ENCODE data around the gene CYP51A1.
"Not testable (repeated sequence)": the region's sequence is repeated elsewhere in the genome, so short reads cannot be mapped to it uniquely, and the experiment has no call there.

The CYP51A1 gene
- total RNA-seq = 4.2 to 10.6 reads per million in 2 experiments

DNA sequence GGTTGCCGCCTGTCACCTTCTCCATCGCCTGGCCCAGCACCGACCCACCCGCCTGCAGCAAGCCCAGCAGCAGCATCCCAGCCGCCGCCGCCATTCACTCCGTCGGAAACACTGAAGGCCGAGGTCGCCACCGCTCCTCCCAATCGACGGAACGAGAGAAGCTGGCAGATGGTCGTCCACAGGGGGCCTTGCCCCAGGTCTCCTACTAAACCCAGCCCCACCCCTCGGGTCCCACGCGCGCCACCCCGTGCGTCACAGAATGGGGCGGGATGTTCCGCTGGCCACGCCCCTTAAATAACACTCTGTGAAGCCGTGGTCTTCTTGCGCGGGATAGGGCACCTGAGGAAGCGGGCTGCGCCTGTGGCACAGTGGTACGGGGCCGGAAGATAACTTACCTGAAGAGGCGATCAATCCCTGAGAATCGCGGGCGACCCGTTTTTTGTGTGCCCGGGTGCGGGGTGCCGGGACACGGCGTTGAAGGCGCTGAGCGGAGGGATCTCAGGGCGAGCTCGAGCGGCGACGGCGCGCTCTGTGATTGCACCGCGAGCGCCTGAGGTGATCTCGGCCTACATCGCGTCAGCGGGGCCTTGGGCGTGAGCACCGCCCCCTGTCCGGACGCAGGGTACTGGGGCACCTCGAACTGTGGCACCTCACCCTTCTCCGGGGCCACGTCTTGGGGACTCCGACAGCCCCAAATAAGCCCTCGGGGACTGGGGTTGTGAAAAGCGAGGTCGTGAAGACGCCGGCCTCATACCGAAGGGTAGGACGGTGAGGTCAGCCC, at the start of gene CYP51A1:
Gene CYP51A1, minus strand, starts transcription at position 207 of the 781 bp plus-strand sequence. Its CDS starts 113 bp downstream, at position 94.
- DNase-seq (ENCODE audit: low read depth) = peak; percentile 90

DNA sequence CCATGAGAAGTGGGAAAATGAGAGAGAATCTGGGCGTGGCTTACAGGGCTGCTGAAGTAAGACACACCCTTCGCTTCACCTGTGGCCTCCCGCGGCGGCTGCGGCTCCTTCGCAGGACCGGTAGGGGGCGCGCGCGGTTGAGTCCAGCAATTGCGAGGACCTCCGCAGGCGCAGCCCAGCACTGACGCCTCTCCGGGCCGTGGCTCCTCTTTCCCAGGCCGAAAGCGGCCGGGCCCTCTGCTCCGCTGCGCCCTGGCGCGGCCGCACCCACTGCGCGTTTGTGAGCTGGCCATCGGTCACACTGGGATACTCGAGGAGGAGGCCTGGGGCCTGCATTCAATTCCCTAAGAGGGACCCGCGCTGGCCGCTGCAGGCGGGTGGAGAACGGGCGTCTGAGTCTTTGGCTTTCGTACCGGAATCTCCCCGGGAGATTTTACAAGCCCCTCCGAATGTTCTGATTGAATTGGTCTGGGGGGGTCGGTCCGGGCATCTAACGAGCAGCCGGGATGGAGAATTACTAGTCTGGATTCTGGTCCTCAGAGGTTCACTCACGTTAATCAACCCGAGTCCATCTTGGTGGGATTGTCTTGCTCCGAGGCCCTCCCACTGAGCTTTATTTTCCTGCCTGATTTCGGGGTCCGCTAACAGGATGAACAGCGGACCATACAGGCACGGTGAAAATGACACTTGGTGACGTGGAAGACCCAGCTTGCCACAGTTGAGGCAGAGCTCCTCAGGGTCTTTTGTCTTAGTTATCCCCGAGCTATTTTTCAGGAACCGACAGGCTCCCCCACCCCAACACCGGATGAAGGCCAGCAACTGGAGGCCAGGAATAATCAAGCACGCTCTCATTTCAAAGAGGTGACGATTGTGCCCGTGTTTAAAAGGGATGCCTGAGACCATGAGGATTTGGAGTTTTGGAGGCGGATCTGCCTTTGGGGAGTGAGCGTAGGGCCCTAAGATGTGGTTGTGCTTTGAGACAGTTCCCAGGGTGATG, 44.9 kb upstream of the CYP51A1 start, which contains the start of gene LRRD1:
Gene LRRD1, minus strand, starts transcription at position 215 of the 997 bp plus-strand sequence. CDS start 13,940 bp downstream, outside the sequence.
- DNase-seq (ENCODE audit: low read depth) = peak; percentile 84

- no peak for DNase-seq (ENCODE audit: low read depth)
Measured at GRCh38 chr7:92177362-92177761, 43.1 kb upstream of the CYP51A1 start.

DNA sequence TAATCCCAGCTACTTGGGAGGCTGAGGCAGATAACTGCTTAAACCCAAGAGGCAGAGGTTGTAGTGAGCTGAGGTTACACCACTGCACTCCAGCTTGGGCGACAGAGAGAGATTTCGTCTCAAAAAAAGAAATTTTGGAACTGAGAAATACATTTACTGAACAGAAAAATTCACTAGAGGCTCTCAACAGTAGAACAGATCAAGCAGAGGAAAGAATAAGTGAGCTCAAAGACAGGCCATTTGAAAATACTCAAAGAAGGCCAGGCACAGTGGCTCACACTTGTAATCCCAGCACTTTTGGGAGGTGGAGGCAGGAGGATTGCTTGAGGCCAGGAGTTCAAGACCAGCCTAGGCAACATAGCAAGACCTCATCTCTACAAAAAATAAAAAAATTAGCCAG, 35.3 kb upstream of the CYP51A1 start:
- not testable (repeated sequence) for DNase-seq (ENCODE audit: low read depth)

DNA sequence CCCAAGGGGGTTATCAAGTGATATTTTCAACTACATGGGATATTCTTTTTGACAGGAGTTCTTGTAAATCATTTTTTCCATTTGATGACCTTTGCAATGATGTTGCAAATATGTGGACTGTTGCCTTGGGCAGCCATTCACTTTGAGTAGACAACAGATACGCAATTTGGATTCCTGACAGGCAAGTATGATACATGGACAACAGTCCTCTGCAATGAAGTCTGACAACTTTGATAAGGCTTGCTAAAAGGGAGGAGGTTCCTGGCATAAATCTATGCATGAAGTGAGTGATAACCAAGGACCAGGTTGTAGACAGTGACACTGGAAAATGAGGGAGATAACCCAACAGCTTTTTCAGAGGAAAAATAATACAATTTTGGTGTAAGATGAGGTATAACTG, 27.0 kb upstream of the CYP51A1 start:
- DNase-seq (ENCODE audit: low read depth) = no peak

- DNase-seq (ENCODE audit: low read depth) = no peak
Measured at GRCh38 chr7:92158660-92159575, 24.6 kb upstream of the CYP51A1 start.

GRCh38 chr7:92156990-92157389, 22.7 kb upstream of the CYP51A1 start:
- DNase-seq (ENCODE audit: low read depth) = no peak

DNA sequence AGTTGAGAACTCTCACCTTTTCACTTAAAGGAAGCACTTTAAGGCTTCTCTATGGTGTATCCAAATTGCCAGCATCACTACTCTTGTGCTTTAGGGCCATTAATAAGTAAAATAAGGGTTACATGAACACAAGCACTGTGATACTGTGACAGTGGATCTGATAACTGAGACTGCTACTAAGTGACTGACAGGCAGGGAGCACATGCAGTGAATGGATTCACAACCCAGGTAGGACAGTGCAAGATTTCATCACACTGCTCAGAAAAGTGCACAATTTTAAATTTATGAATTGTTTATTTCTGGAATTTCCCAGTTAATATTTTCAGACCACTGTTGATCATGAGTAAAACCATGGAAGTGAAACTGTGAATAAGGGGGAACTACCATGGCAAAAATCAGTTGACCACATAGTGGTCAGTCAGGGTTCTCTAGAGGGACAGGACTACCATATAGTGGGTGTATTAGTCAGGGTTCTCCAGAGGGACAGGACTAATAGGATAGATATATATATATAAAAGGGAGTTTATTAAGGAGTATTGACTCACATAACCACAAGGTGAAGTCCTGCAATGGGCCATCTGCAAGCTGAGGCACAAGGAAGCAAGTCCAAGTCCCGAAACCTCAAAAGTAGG, 20.9 kb upstream of the CYP51A1 start:
- no peak for DNase-seq (ENCODE audit: low read depth)

DNA sequence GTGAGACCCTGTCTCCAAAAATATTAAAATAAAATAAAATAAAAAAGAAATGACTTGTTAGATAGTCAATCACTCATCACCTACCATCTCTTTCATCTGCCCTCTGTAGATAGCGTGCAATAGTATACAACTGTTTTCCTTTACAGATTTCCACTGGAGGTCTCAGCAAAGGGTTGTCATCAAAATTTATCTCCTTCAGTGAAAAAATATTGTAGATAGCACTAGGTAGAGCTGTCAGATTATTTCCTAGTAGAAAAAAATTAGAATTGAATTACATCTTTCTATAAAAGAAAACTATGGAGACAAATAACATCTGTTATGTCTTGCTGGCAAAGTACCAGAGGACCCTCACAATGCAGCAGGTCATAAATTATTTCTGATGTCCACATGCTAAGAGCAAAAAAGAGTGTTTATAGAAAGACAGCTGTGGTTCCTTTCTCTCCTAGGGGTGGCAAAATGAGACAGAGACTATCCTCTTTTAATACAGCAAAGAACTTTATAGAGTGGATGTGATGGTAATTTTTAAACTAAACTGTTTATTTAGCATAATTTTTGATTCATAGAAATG, 16.3 kb upstream of the CYP51A1 start:
- DNase-seq (ENCODE audit: low read depth) = no peak

GRCh38 chr7:92149736-92150239, 15.5 kb upstream of the CYP51A1 start:
- no peak for DNase-seq (ENCODE audit: low read depth)

- DNase-seq (ENCODE audit: low read depth) = not testable (repeated sequence)
Measured at GRCh38 chr7:92143192-92143880, 9.1 kb upstream of the CYP51A1 start.

DNA sequence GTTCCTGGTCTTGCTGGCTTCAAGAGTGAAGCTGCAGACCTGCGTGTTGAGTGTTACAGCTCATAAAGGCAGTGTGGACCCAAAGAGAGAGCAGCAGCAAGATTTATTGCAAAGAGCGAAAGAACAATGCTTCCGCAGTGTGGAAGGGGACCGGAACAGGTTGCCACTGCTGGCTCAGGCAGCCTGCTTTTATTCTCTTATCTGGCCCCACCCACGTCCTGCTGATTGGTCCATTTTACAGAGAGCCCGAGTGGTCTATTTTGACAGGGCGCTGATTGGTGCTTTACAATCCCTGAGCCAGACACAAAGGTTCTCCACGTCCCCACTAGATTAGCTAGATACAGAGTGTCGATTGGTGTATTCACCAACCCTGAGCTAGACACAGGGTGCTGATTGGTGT, 8.5 kb upstream of the CYP51A1 start:
- not testable (repeated sequence) for DNase-seq (ENCODE audit: low read depth)

- DNase-seq (ENCODE audit: low read depth) = no peak
Measured at GRCh38 chr7:92141161-92141560, 6.9 kb upstream of the CYP51A1 start.

DNA sequence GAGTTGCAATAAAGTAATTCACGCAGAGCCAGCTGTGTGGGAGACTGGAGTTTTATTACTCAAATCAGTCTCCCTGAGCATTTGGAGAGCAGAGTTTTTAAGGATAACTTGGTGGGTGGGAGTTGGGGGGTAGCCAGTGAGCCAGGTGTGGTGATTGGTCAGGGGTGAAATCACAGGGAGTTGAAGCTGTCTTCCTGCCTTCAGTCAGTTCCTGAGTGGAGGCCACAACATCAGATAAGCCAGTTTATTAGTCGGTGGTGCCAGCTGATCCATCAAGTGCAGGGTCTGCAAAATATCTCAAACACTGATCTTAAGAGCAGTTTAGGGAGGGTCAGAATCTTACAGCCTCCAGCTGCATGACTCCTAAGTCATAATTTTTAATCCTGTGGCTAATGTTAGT, 3.3 kb upstream of the CYP51A1 start:
- DNase-seq (ENCODE audit: low read depth) = no peak

GRCh38 chr7:92135052-92135889, 994 bp upstream of the CYP51A1 start:
- DNase-seq (ENCODE audit: low read depth) = no peak

- peak; percentile 35 for DNase-seq (ENCODE audit: low read depth)
Measured at GRCh38 chr7:92133737-92134270, 473 bp downstream of the CYP51A1 start.

DNA sequence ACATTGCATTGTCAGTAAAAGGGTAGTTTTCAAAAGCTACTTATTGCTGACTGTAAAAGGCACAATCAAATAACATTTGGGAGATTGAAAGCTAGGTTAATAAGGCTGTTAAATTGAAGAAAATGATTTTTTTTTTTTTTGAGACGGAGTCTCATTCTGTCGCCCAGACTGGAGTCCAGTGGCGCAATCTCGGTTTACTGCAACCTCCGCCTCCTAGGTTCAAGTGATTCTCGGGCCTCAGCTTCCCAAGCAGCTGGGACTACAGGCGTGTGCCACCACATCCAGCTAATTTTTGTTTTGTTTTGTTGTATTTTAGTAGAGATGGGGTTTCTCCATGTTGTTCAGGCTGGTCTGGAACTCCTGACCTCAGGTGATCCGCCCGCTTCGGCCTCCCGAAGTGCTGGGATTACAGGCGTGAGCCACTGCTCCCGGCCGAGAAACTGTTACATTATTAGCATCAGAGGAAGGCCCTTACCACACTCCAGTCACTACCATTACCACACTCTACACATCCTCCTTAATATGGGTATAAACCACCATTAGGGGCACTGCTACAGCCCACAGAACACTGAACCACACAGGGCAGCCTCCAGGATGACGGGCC, 1.0 kb downstream of the CYP51A1 start:
- DNase-seq (ENCODE audit: low read depth) = no peak

DNA sequence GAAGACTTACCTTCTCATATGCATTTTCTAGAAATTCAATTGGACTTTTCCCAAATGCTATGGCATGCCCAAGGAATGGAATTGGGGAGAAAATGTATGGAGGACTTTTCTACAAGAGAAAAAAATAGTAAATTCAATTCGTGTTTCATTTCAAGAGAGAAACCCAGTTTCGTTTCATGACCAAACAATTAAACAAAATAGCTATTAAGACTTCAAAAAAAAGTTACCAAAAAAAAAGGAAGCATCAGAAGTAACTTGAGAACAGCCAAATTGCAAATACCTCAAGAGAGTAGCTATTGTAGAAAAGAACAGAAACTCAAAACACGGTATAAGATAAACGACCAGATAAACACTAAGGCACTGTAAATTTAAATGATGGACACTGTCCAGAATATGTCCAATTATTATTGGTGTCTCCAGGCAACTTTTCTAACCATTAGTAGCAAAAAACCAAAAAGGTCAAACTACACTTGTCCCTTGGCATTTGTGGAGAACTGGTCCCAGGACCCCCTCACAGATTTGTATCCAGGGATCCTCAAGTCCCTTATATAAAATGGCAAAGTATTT, 2.4 kb downstream of the CYP51A1 start:
- DNase-seq (ENCODE audit: low read depth) = no peak
